Breast epithelium (tissue), 3 donors: ENCODE data around the gene ARF1.

Experiments used
- POLR2A ChIP-seq: fragments of 450-650 bp; IDR thresholded peaks from one replicate; pipeline ENCODE4 v1.6.1; 2016; ENCODE audit warnings: antibody characterized with exemption, mild to moderate bottlenecking, moderate library complexity
- POLR2AphosphoS5 ChIP-seq, 3 donors: sonication (generic); formaldehyde crosslinking; IDR thresholded peaks; one replicate each; pipeline ENCODE4 v1.6.1; 2017; ENCODE audit warnings: antibody characterized with exemption in 3 of 3
- TF ChIP-seq, protein P1 (sequence below), 3 donors: fragments of 450-650 bp; IDR thresholded peaks; one replicate each; pipeline ENCODE4 v1.5.1; 2016 to 2017; ENCODE audit warnings: antibody characterized with exemption in 3 of 3, mild to moderate bottlenecking in 3 of 3, moderate library complexity in 3 of 3

- no peak for TF ChIP-seq POLR2A
- TF ChIP-seq, protein P1, sequence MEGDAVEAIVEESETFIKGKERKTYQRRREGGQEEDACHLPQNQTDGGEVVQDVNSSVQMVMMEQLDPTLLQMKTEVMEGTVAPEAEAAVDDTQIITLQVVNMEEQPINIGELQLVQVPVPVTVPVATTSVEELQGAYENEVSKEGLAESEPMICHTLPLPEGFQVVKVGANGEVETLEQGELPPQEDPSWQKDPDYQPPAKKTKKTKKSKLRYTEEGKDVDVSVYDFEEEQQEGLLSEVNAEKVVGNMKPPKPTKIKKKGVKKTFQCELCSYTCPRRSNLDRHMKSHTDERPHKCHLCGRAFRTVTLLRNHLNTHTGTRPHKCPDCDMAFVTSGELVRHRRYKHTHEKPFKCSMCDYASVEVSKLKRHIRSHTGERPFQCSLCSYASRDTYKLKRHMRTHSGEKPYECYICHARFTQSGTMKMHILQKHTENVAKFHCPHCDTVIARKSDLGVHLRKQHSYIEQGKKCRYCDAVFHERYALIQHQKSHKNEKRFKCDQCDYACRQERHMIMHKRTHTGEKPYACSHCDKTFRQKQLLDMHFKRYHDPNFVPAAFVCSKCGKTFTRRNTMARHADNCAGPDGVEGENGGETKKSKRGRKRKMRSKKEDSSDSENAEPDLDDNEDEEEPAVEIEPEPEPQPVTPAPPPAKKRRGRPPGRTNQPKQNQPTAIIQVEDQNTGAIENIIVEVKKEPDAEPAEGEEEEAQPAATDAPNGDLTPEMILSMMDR (IDR thresholded peaks at IDR 0.05) = no peak
- TF ChIP-seq POLR2AphosphoS5 (IDR thresholded peaks at IDR 0.05) = no peak
Observed at GRCh38 chr1:228064296-228064695, 18.2 kb upstream of the ARF1 start.
